GM23248 (cell line): ENCODE results near the gene CDV3.

Experiments
- EZH2 ChIP-seq: fragments of 200-600 bp; sonication (generic); IDR thresholded peaks from 2 replicates; pipeline ENCODE4 v1.6.1; 2018; ENCODE audit warnings: antibody characterized with exemption, mild to moderate bottlenecking; ENCODE audit not compliant: insufficient read depth, poor library complexity, severe bottlenecking
- EZH2phosphoT487 ChIP-seq: fragments of 200-600 bp; sonication (generic); IDR thresholded peaks from 2 replicates; pipeline ENCODE4 v1.6.1; 2018; ENCODE audit warnings: antibody characterized with exemption, moderate library complexity, mild to moderate bottlenecking, low read depth; ENCODE audit not compliant: insufficient read depth

- no peak for TF ChIP-seq EZH2
- no peak for TF ChIP-seq EZH2phosphoT487
Measured at GRCh38 chr3:133570937-133571320, 2.6 kb upstream of the CDV3 start.
